Measurements from ENCODE around the gene RAB30.

DNA sequence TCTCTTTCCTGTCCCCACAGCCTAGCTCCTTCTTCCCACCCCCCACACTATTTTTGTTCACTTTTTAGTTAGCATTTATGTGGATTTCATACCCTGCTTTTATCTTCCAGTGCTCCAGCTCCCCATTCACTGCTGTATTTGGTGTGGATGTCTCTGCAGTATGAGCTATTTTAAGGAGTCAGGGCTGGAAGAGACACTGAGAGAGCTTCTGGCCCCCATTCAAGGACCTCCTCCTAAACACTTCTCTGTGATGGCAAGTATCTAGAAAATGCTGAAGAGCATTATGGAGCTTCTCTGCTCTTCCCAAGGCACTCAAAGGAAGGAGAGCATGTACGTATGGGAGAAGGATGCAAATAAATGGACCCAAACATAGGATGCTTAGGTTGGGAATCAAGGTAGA, 79.5 kb downstream of the RAB30 start:
- TF ChIP-seq, protein P1, sequence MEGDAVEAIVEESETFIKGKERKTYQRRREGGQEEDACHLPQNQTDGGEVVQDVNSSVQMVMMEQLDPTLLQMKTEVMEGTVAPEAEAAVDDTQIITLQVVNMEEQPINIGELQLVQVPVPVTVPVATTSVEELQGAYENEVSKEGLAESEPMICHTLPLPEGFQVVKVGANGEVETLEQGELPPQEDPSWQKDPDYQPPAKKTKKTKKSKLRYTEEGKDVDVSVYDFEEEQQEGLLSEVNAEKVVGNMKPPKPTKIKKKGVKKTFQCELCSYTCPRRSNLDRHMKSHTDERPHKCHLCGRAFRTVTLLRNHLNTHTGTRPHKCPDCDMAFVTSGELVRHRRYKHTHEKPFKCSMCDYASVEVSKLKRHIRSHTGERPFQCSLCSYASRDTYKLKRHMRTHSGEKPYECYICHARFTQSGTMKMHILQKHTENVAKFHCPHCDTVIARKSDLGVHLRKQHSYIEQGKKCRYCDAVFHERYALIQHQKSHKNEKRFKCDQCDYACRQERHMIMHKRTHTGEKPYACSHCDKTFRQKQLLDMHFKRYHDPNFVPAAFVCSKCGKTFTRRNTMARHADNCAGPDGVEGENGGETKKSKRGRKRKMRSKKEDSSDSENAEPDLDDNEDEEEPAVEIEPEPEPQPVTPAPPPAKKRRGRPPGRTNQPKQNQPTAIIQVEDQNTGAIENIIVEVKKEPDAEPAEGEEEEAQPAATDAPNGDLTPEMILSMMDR (IDR thresholded peaks at IDR 0.05): no peak
- TF ChIP-seq POLR2A (IDR thresholded peaks at IDR 0.05): no peak
